ENCODE data around the gene POGLUT2. TPM values are rescaled to one million over a fixed set of nuclear protein-coding genes. Genes with fewer than 3 reads are reported as not detected.

POGLUT2 gene
- total RNA-seq, 1 experiment from 2014 or later = 9.0 TPM

DNA sequence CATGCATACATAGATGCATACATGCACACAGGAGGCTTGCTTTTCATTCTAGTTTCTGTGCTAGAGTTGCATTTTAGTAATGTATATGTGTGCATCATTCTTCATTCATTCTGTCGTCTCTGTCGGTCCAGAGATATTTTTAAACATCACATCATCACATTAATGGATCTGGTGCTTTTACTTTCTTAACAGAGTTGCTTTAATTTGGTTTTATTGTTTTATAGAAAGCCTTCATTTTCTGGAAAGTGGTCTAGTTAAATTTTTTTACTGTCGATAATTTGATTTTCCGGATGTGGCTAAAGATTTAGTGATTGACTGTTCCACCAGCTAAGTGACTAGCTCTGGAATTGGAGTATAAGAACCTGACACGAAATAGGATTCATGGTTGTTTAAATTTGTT, 17.0 kb upstream of the POGLUT2 start:
- CTCF ChIA-PET = interaction anchor here (1.0 kb wide), 1 partner anchor 32 kb away, joined by 3 read pairs; no protein-coding TSS in a partner anchor
- H3K27ac Mint-ChIP-seq (ENCODE audit: low read depth, unreplicated experiment) = no peak overlapping the region
- POLR2A ChIA-PET = interaction anchor here (1.7 kb wide), 1 partner anchor 16 kb away, joined by 6 read pairs; no protein-coding TSS in a partner anchor
- no TSS peak for BruUV-seq (replicated peaks)
- TF ChIP-seq, protein P1, sequence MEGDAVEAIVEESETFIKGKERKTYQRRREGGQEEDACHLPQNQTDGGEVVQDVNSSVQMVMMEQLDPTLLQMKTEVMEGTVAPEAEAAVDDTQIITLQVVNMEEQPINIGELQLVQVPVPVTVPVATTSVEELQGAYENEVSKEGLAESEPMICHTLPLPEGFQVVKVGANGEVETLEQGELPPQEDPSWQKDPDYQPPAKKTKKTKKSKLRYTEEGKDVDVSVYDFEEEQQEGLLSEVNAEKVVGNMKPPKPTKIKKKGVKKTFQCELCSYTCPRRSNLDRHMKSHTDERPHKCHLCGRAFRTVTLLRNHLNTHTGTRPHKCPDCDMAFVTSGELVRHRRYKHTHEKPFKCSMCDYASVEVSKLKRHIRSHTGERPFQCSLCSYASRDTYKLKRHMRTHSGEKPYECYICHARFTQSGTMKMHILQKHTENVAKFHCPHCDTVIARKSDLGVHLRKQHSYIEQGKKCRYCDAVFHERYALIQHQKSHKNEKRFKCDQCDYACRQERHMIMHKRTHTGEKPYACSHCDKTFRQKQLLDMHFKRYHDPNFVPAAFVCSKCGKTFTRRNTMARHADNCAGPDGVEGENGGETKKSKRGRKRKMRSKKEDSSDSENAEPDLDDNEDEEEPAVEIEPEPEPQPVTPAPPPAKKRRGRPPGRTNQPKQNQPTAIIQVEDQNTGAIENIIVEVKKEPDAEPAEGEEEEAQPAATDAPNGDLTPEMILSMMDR (IDR thresholded peaks at IDR 0.05; ENCODE audit: unreplicated experiment) = no peak
- intact Hi-C loops (cut with micrococcal nuclease) = no loop called here
- no peak for DNase-seq (ENCODE audit: unreplicated experiment)
- H3K9me3 Mint-ChIP-seq (ENCODE audit: unreplicated experiment) = no peaks in the 10 kb centered on the region
- H3K4me1 Mint-ChIP-seq (ENCODE audit: insufficient read depth, unreplicated experiment) = peaks cover 14% of the 10 kb centered on the region
- H3K27me3 Mint-ChIP-seq (ENCODE audit: insufficient read depth, unreplicated experiment) = no peaks in the 10 kb centered on the region
- H3K36me3 Mint-ChIP-seq (ENCODE audit: insufficient read depth, unreplicated experiment) = peaks cover 70% of the 10 kb centered on the region
- H3K4me3 Mint-ChIP-seq (ENCODE audit: unreplicated experiment) = no peak overlapping the region

- H3K27me3 Mint-ChIP-seq (ENCODE audit: insufficient read depth, unreplicated experiment) = no peaks in the 10 kb centered on the region
- TF ChIP-seq, protein P1 (IDR thresholded peaks at IDR 0.05; ENCODE audit: unreplicated experiment) = no peak
- H3K4me1 Mint-ChIP-seq (ENCODE audit: insufficient read depth, unreplicated experiment) = peaks cover 14% of the 10 kb centered on the region
- H3K36me3 Mint-ChIP-seq (ENCODE audit: insufficient read depth, unreplicated experiment) = peaks cover 64% of the 10 kb centered on the region
- ChIA-PET POLR2A (interaction anchor here (1.1 to 2.3 kb wide), 3 partner anchors 10 to 31 kb away, joined by 3 to 7 read pairs (median 6); partner anchors contain the start of gene ERCC5), CTCF (interaction anchor here (0.5 to 1.0 kb wide), 3 partner anchors 11 to 211 kb away, joined by 3 to 6 read pairs (median 3); no protein-coding TSS in a partner anchor)
- DNase-seq (ENCODE audit: unreplicated experiment) = no peak
- intact Hi-C loops (cut with micrococcal nuclease) = no loop called here
- no peaks in the 10 kb centered on the region for H3K9me3 Mint-ChIP-seq (ENCODE audit: unreplicated experiment)
- BruUV-seq (replicated peaks) = no TSS peak
- H3K4me3 Mint-ChIP-seq (ENCODE audit: unreplicated experiment) = no peak overlapping the region
- no peak overlapping the region for H3K27ac Mint-ChIP-seq (ENCODE audit: low read depth, unreplicated experiment)
Measured at GRCh38 chr13:102814793-102815192, 16.0 kb upstream of the POGLUT2 start.

- Mint-ChIP-seq H3K4me1 (ENCODE audit: insufficient read depth, unreplicated experiment) (peaks cover 14% of the 10 kb centered on the region), H3K4me3 (ENCODE audit: unreplicated experiment) (no peak overlapping the region), H3K9me3 (ENCODE audit: unreplicated experiment) (no peaks in the 10 kb centered on the region), H3K27ac (ENCODE audit: low read depth, unreplicated experiment) (no peak overlapping the region), H3K36me3 (ENCODE audit: insufficient read depth, unreplicated experiment) (peaks cover 57% of the 10 kb centered on the region), H3K27me3 (ENCODE audit: insufficient read depth, unreplicated experiment) (no peaks in the 10 kb centered on the region)
- ChIA-PET POLR2A (interaction anchor here (1.1 to 2.3 kb wide), 4 partner anchors 10 to 223 kb away, joined by 3 to 7 read pairs (median 4); partner anchors contain the start of gene ERCC5), CTCF (interaction anchor here (0.6 to 1.0 kb wide), 3 partner anchors 12 to 210 kb away, joined by 3 read pairs; no protein-coding TSS in a partner anchor)
- intact Hi-C loops (cut with micrococcal nuclease) = no loop called here
- no TSS peak for BruUV-seq (replicated peaks)
- DNase-seq (ENCODE audit: unreplicated experiment) = no peak
- TF ChIP-seq, protein P1 (IDR thresholded peaks at IDR 0.05; ENCODE audit: unreplicated experiment) = no peak
Measured at GRCh38 chr13:102814025-102814607, 15.3 kb upstream of the POGLUT2 start.

DNA sequence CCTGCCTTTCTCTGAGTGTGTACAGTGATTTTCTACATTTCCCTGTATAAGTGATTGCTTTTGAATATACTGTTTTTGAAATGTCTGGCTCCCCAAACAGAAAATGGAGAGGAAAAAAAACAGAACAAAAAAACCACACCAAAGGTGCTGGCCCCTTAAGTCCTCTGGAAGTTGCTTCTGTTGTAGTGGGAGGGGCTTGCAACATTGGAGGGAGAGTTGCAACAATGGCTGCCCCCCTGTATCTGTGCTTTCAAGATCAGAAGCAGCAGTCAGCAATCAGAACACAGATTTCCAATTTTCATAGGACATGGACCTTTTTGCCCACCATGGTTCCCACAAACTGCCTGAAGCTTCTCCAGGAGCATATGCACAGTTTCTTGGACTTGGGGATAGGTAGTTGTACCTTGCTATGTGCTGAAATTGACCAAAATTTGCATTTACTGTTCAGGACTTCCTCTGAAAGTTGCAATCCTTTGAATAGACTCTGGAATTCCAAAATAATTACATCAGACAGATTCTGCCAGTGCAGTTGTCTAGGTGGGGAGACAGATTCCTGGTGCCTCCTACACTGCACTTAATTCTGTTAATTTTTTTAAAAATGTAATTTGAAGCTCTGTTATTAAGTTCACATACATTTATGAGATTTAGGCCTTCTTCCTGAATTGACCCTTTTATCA, 14.0 kb upstream of the POGLUT2 start:
- H3K4me1 Mint-ChIP-seq (ENCODE audit: insufficient read depth, unreplicated experiment) = peaks cover 14% of the 10 kb centered on the region
- BruUV-seq (replicated peaks) = no TSS peak
- DNase-seq (ENCODE audit: unreplicated experiment) = no peak

More for the DNA sequence above, 14.0 kb upstream of the POGLUT2 start:
- no peaks in the 10 kb centered on the region for H3K9me3 Mint-ChIP-seq (ENCODE audit: unreplicated experiment)
- no peak overlapping the region for H3K4me3 Mint-ChIP-seq (ENCODE audit: unreplicated experiment)
- TF ChIP-seq, protein P1 (IDR thresholded peaks at IDR 0.05; ENCODE audit: unreplicated experiment) = no peak
- no peaks in the 10 kb centered on the region for H3K27me3 Mint-ChIP-seq (ENCODE audit: insufficient read depth, unreplicated experiment)
- POLR2A ChIA-PET = interaction anchor here (1.1 to 2.3 kb wide), 6 partner anchors 12 to 221 kb away, joined by 3 to 15 read pairs (median 5); partner anchors contain the start of genes ERCC5 and TPP2
- CTCF ChIA-PET = interaction anchor here (0.6 to 0.9 kb wide), 4 partner anchors 11 to 230 kb away, joined by 3 read pairs; no protein-coding TSS in a partner anchor
- H3K27ac Mint-ChIP-seq (ENCODE audit: low read depth, unreplicated experiment) = peak overlapping the region; percentile 9
- intact Hi-C loops (cut with micrococcal nuclease) = no loop called here
- H3K36me3 Mint-ChIP-seq (ENCODE audit: insufficient read depth, unreplicated experiment) = peaks cover 47% of the 10 kb centered on the region

Measured in MCF 10A (cell line).